K562 (cell line): ENCODE measurements around the gene HPDL. TPM values are rescaled to one million over a fixed set of nuclear protein-coding genes. Genes with fewer than 3 reads are reported as not detected.
A peak's percentile ranks its signal among the peaks of the same experiment; 100 is the strongest.

Source experiments
- ATAC-seq: fragments of 200-7000 bp; cut with Tn5 transposase; 3 replicates; pipeline ENCODE4 v1.9.1; 2020; ENCODE audit warnings: moderate library complexity
- BruUV-seq: library from RNA; stranded (reverse); fragments of 400-500 nt; replicated peaks from 2 replicates; lab custom pipeline; 2021; lab: Mats Ljungman, UMichigan
- CTCF ChIA-PET: fragments of 300-600 bp; formaldehyde crosslinking; extraction: SDS; loops from one replicate; lab custom pipeline; 2021; ENCODE audit warnings: low intra/inter-chr PET ratio; lab: Yijun Ruan, JAX
- POLR2A ChIA-PET: fragments of 300-600, 350-650 bp; sonication (Branson Sonifier 250); formaldehyde crosslinking; extraction: SDS; loops from one replicate; lab custom pipeline; 2021; ENCODE audit warnings: antibody characterized with exemption, inconsistent platforms; lab: Yijun Ruan, JAX
- DNase-seq, 4 experiments: peaks; one replicate each; pipeline versions ENCODE4 v3.0.0 to v3.0.0-alpha.2; 2011 to 2018; ENCODE audit warnings: low spot score in 3 of 4, mixed read lengths in 3 of 4; ENCODE audit errors: extremely low read depth in 1 of 4
- FAIRE-seq: peaks from 2 replicates; lab custom pipeline; 2011; peaks lifted over from hg19 to GRCh38; lab: Jason Lieb, UNC
- H2AFZ ChIP-seq: 2 replicates; pipeline ENCODE4 v1.6.0; 2011; ENCODE audit warnings: low read depth, low read length, control low read depth, inconsistent platforms
- H3K27ac ChIP-seq: fragments of 200-600 bp; 3 replicates; pipeline ENCODE4 v1.8.0; 2011; ENCODE audit warnings: low read depth, mild to moderate bottlenecking, control low read depth, inconsistent platforms, low read length, moderate library complexity, mixed read lengths; ENCODE audit errors: extremely low read depth
- H3K27me3 ChIP-seq, 2 experiments: fragments of 300-600 bp in 1 of 2; 2 replicates in 1 of 2; 3 replicates in 1 of 2; pipeline versions ENCODE4 v1.6.0 to v1.8.0; 2011; ENCODE audit warnings: inconsistent platforms in 2 of 2, low read length in 2 of 2, mild to moderate bottlenecking in 1 of 2, mixed read lengths in 1 of 2, moderate library complexity in 1 of 2; ENCODE audit not compliant: control insufficient read depth in 2 of 2, insufficient read depth in 2 of 2
- H3K36me3 ChIP-seq: fragments of 300-600 bp; 3 replicates; pipeline ENCODE4 v1.8.0; 2011; ENCODE audit warnings: mild to moderate bottlenecking, low read length, inconsistent platforms; ENCODE audit not compliant: control insufficient read depth, insufficient read depth
- H3K4me1 ChIP-seq, 2 experiments: fragments of 200-600 bp in 1 of 2; replicated peaks in 1 of 2; 2 replicates in 1 of 2; 3 replicates in 1 of 2; pipeline versions ENCODE4 v1.5.1 to v1.8.0; 2011; ENCODE audit warnings: inconsistent platforms in 2 of 2, low read length in 2 of 2, mild to moderate bottlenecking in 1 of 2, mixed read lengths in 1 of 2, moderate library complexity in 1 of 2; ENCODE audit not compliant: control insufficient read depth in 2 of 2, insufficient read depth in 2 of 2
- H3K4me2 ChIP-seq: 2 replicates; pipeline ENCODE4 v1.6.1; 2011; ENCODE audit warnings: low read length, control low read depth, inconsistent platforms, mixed read lengths; ENCODE audit not compliant: insufficient read depth
- H3K4me3 ChIP-seq: fragments of 200-600 bp; sonication (generic), shearing (Covaris generic); 2 replicates; pipeline ENCODE4 v1.5.1; 2016; ENCODE audit warnings: control low read depth, inconsistent platforms
- H3K79me2 ChIP-seq: fragments of 200-600 bp; 3 replicates; pipeline ENCODE4 v1.8.0; 2011; ENCODE audit warnings: low read length, inconsistent platforms; ENCODE audit not compliant: control insufficient read depth, insufficient read depth
- H3K9ac ChIP-seq, 2 experiments: 2 replicates each; pipeline versions ENCODE4 v1.6.0 to v1.6.1; 2011; ENCODE audit warnings: low read depth in 2 of 2, low read length in 2 of 2, control low read depth in 1 of 2, inconsistent platforms in 1 of 2, mild to moderate bottlenecking in 1 of 2, mixed read lengths in 1 of 2; ENCODE audit not compliant: insufficient read depth in 1 of 2
- H3K9me1 ChIP-seq: one replicate; pipeline ENCODE4 v1.6.0; 2011; ENCODE audit warnings: inconsistent platforms, mild to moderate bottlenecking, low read length, moderate library complexity; ENCODE audit not compliant: control insufficient read depth, insufficient read depth
- H3K9me3 ChIP-seq: replicated peaks from 2 replicates; pipeline ENCODE4 v1.5.1; 2011; ENCODE audit warnings: low read depth, low read length, inconsistent platforms; ENCODE audit not compliant: control insufficient read depth, insufficient read depth
- H4K20me1 ChIP-seq: replicated peaks from 2 replicates; pipeline ENCODE4 v1.6.1; 2011; ENCODE audit warnings: low read length, inconsistent platforms, mixed read lengths; ENCODE audit not compliant: control insufficient read depth, insufficient read depth
- BCL6 ChIP-seq: fragments of 250-450 bp; sonication (Bioruptor Pico); IDR thresholded peaks from 2 replicates; pipeline ENCODE4 v1.4.0; 2020
- BRF2 ChIP-seq: IDR thresholded peaks from 3 replicates; pipeline ENCODE4 v1.6.1; 2011; ENCODE audit warnings: borderline replicate concordance, mild to moderate bottlenecking; ENCODE audit not compliant: insufficient read length, insufficient read depth
- FOS ChIP-seq: IDR thresholded peaks from 3 replicates; pipeline ENCODE4 v1.6.1; 2011; ENCODE audit not compliant: insufficient read length; ENCODE audit errors: extremely low read depth
- FOXP1 ChIP-seq: sonication (generic); formaldehyde crosslinking; IDR thresholded peaks from 2 replicates; pipeline ENCODE4 v1.8.0; 2022; ENCODE audit warnings: mild to moderate bottlenecking, missing genetic modification reagents
- JUND ChIP-seq, 2 experiments: IDR thresholded peaks; 2 replicates in 1 of 2; 3 replicates in 1 of 2; pipeline ENCODE4 v1.6.1; 2011; ENCODE audit warnings: borderline replicate concordance in 2 of 2, low read depth in 2 of 2, low read length in 2 of 2, improper control_type of control experiment in 1 of 2, missing biosample characterization in 1 of 2, missing genetic modification characterization in 1 of 2, missing genetic modification reagents in 1 of 2
- POLR2A ChIP-seq: fragments of 450-650 bp; conservative IDR thresholded peaks from 2 replicates; pipeline ENCODE4 v1.6.1; 2016
- POLR2AphosphoS2 ChIP-seq: IDR thresholded peaks from 2 replicates; pipeline ENCODE4 v1.6.1; 2012; ENCODE audit warnings: low read length, improper control_type of control experiment
- POLR2AphosphoS5 ChIP-seq: IDR thresholded peaks from 2 replicates; pipeline ENCODE4 v1.6.1; 2011; ENCODE audit warnings: mild to moderate bottlenecking, low read depth, low read length, moderate library complexity; ENCODE audit not compliant: control insufficient read depth, insufficient read depth
- SAP30 ChIP-seq: fragments of 200-600 bp; sonication (generic); IDR thresholded peaks from 2 replicates; pipeline ENCODE4 v1.6.1; 2012; ENCODE audit warnings: borderline replicate concordance, low read depth, mild to moderate bottlenecking, moderate library complexity, low read length, control low read depth, inconsistent platforms; ENCODE audit not compliant: insufficient read depth, poor library complexity, severe bottlenecking
- SNAPC5 ChIP-seq: fragments of 250-450 bp; sonication (Bioruptor Pico); IDR thresholded peaks from 2 replicates; pipeline ENCODE4 v1.8.0; 2021; ENCODE audit warnings: moderate library complexity, mild to moderate bottlenecking, inconsistent platforms
- ZNF280B ChIP-seq: fragments of 250-450 bp; sonication (Bioruptor Pico); IDR thresholded peaks from 2 replicates; pipeline ENCODE4 v1.5.1; 2021; ENCODE audit warnings: mild to moderate bottlenecking
- WGBS: fragments of 100-300 bp; shearing (Covaris generic); methylation state at CpG from one replicate; pipeline ENCODE4 v1.1.6; 2016; ENCODE audit warnings: low coverage, mixed read lengths; ENCODE audit not compliant: insufficient coverage; ENCODE audit errors: missing lambda C conversion rate; 5-methylcytosine and 5-hydroxymethylcytosine counted together
- in situ Hi-C: fragments of 300-500 bp; cut with MboI; formaldehyde crosslinking; loops from 4 replicates; pipeline ENCODE4 v1.15.0; 2018; ENCODE audit warnings: inconsistent platforms, mixed read lengths
- intact Hi-C: fragments of 100-400 bp; cut with micrococcal nuclease; formaldehyde crosslinking; loops from 2 replicates; pipeline ENCODE4 v1.14.2; 2022
- polyA plus RNA-seq, 8 experiments: library from polyadenylated mRNA; depleted of rRNA in 4 of 8; stranded (reverse) in 5 of 8; unstranded in 3 of 8; fragments of >200 nt; fragmentation: Nextera tagmentation in 2 of 8; fragmentation: Illumina TruSeq in 1 of 8; extraction: Ambion mirVana in 2 of 8; extraction: Trizol in 1 of 8; gene quantifications; 2 replicates each; pipeline versions ENCODE4 v1.2.1 to v1.2.3, GENCODE V29; 2011 to 2014; ENCODE audit warnings: inconsistent platforms in 1 of 8, missing spikeins in 1 of 8
- total RNA-seq, 7 experiments: library from RNA; depleted of rRNA in 6 of 7; stranded (reverse); fragments of >200 nt in 6 of 7; fragmentation: Illumina TruSeq in 2 of 7; extraction: Trizol in 2 of 7; gene quantifications; 2 replicates each; pipeline versions ENCODE4 v1.2.1 to v1.2.3, GENCODE V29; 2011 to 2021; ENCODE audit warnings: low replicate concordance in 1 of 7

HPDL gene
- total and polyA plus RNA-seq, 9 of the 15 experiments (the other 6 are each of a cell fraction or from before 2014, with no cell fraction given) = not detected

GRCh38 chr1:45340816-45341466, 14.2 kb downstream of the HPDL start (continued):
- TF ChIP-seq ZNF280B (CRISPR knock-in tag) (no peak), BRF2 (no peak), FOS (no peak), SNAPC5 (CRISPR knock-in tag) (no peak), FOXP1 (CRISPR knock-in tag) (no peak), SAP30 (peak; percentile 53), BCL6 (CRISPR knock-in tag) (no peak)

- ChIA-PET CTCF (no interaction called here), POLR2A (interaction anchor here (0.5 to 13.3 kb wide), 8 partner anchors 11 to 692 kb away, joined by 3 to 226 read pairs (median 3); partner anchors contain the start of gene UROD)
- TF ChIP-seq POLR2AphosphoS2 = 0 out of 2 replicates have a peak, but pooled peaks have one; percentile 59
- TF ChIP-seq POLR2A = peak; percentile 58
- no peak for TF ChIP-seq JUND (IDR thresholded peaks at IDR 0.05; ENCODE audit: borderline replicate concordance, low read depth, low read length)
- no peak for TF ChIP-seq JUND (tag; IDR thresholded peaks at IDR 0.05; ENCODE audit: borderline replicate concordance, low read depth, low read length)
- TF ChIP-seq POLR2AphosphoS5 = peak; percentile 24; the same call in 1 of the 2 replicates
- TF ChIP-seq, all 486 proteins: peak for 3
- in situ Hi-C loops (no loop called here), intact Hi-C loops (loop anchor here (5.0 kb wide), 1 partner anchor 148 kb away; the partner anchor contains the start of gene TESK2)
- Histone ChIP-seq H2AFZ (no peak overlapping the region), H3K4me2 (no peak overlapping the region), H3K79me2 (peaks cover 32% of the 10 kb centered on the region), H3K4me3 (no peak overlapping the region), H3K9me3 (no peaks in the 10 kb centered on the region), H4K20me1 (peaks cover 5% of the 10 kb centered on the region; the same call in 1 of the 2 replicates), H3K27me3 (no peaks in the 10 kb centered on the region), H3K27ac (no peak overlapping the region), H3K9ac (no peak overlapping the region), H3K36me3 (peaks cover 53% of the 10 kb centered on the region), H3K4me1 (peaks cover 6 to 12% of the 10 kb centered on the region in 2 experiments; a peak in 4 of 5 replicates), H3K9me1 (peaks cover 5% of the 10 kb centered on the region)
- FAIRE-seq (no peak), DNase-seq (no peak), ATAC-seq (no peak)
- WGBS = 90% methylated on average over 2 of the region's 2 CpGs
- no TSS peak for BruUV-seq
Measured at GRCh38 chr1:45344499-45344898, 17.8 kb downstream of the HPDL start.
